Sigmoid colon (tissue), 7 donors: ENCODE data around the gene NR1I3. TPM values are rescaled to one million over a fixed set of nuclear protein-coding genes. Genes with fewer than 3 reads are reported as not detected.

Experiments used
- DNase-seq: peaks from one replicate; pipeline ENCODE4 v3.0.0-alpha.2; 2019
- H3K27ac ChIP-seq, 4 donors: fragments of 200-600 bp; sonication (generic); one replicate each; pipeline ENCODE4 v1.5.1; 2016 to 2019; ENCODE audit warnings: mild to moderate bottlenecking in 1 of 4
- H3K27me3 ChIP-seq, 3 donors: fragments of 200-600 bp; sonication (generic); one replicate each; pipeline ENCODE4 v1.5.1; 2019; ENCODE audit warnings: mild to moderate bottlenecking in 1 of 3
- H3K36me3 ChIP-seq, 4 donors: fragments of 200-600 bp; sonication (generic); one replicate each; pipeline ENCODE4 v1.5.1; 2016 to 2019
- H3K4me1 ChIP-seq, 4 donors: fragments of 200-600 bp; sonication (generic); one replicate each; pipeline ENCODE4 v1.5.1; 2017 to 2019
- H3K4me3 ChIP-seq, 4 donors: fragments of 200-600 bp; sonication (generic); one replicate each; pipeline ENCODE4 v1.5.1; 2017 to 2019; ENCODE audit warnings: mild to moderate bottlenecking in 2 of 4, moderate library complexity in 1 of 4
- H3K9me3 ChIP-seq, 4 donors: fragments of 200-600 bp in 3 of 4; sonication (generic) in 3 of 4; one replicate each; pipeline versions ENCODE4 v1.5.1 to v1.6.1; 2013 to 2019
- CTCF ChIP-seq, 4 experiments: fragments of 450-650 bp in 3 of 4; fragments of 200-600 bp in 1 of 4; IDR thresholded peaks; one replicate each; pipeline ENCODE4 v1.5.1; 2016 to 2019; ENCODE audit warnings: antibody characterized with exemption in 4 of 4, mild to moderate bottlenecking in 3 of 4, moderate library complexity in 2 of 4
- EP300 ChIP-seq, 4 donors: sonication (generic); formaldehyde crosslinking; IDR thresholded peaks; one replicate each; pipeline ENCODE4 v1.6.1; 2017; ENCODE audit warnings: antibody characterized with exemption in 4 of 4
- POLR2A ChIP-seq, 2 donors: fragments of 450-650 bp; IDR thresholded peaks; one replicate each; pipeline ENCODE4 v1.6.1; 2016; ENCODE audit warnings: antibody characterized with exemption in 2 of 2, mild to moderate bottlenecking in 2 of 2, moderate library complexity in 2 of 2
- POLR2AphosphoS5 ChIP-seq, 4 donors: sonication (generic); formaldehyde crosslinking; IDR thresholded peaks; one replicate each; pipeline ENCODE4 v1.6.1; 2017; ENCODE audit warnings: antibody characterized with exemption in 4 of 4
- WGBS, 2 donors: extraction: QIAGEN DNeasy Blood & Tissue Kit; methylation state at CpG; one replicate each; pipeline ENCODE4 v1.1.7; 2013; 5-methylcytosine and 5-hydroxymethylcytosine counted together
- intact Hi-C: fragments of 100-400 bp; cut with DNase I; formaldehyde crosslinking; loops from one replicate; pipeline ENCODE4 v1.15.1; 2023
- polyA plus RNA-seq, 3 donors: library from polyadenylated mRNA; stranded (reverse); fragments of 200-250 nt; gene quantifications; one replicate each; pipeline ENCODE4 v1.2.3, GENCODE V29; 2013
- total RNA-seq, 4 donors: library from RNA; depleted of rRNA; stranded (reverse); fragments of >200 nt; gene quantifications; one replicate each; pipeline ENCODE4 v1.1.0, GENCODE V29; 2016
- donor health status: healthy with polysubstance abuse.
- donor health status: Bipolar disorder and iron deficiency.
- donor health status: healthy.

NR1I3 gene
- total and polyA plus RNA-seq, 7 donors = 0.13 TPM; not detected in 6

GRCh38 chr1:161192476-161193465, 45.2 kb downstream of the NR1I3 start:
- Histone ChIP-seq H3K9me3 (no peaks in the 10 kb centered on the region), H3K4me3 (no peak overlapping the region), H3K27me3 (no peaks in the 10 kb centered on the region), H3K27ac (peak overlapping the region in 3 of 4 donors; percentile 1 to 15 (median 1)), H3K4me1 (peaks cover 0 to 38% (median 21%) of the 10 kb centered on the region in 4 donors), H3K36me3 (peaks cover 0 to 15% (median 0%) of the 10 kb centered on the region in 4 donors)
- peak; percentile 85 for DNase-seq
- WGBS, 2 donors = 57 to 64% methylated on average over 15 of the region's 15 CpGs
- no peak for TF ChIP-seq EP300 (IDR thresholded peaks at IDR 0.05)
- peak in 1 of 4 donors; percentile 15 for TF ChIP-seq POLR2AphosphoS5 (IDR thresholded peaks at IDR 0.05)
- TF ChIP-seq CTCF (IDR thresholded peaks at IDR 0.05) = peak; percentile 61 to 85 (median 73)
- no peak for TF ChIP-seq POLR2A (IDR thresholded peaks at IDR 0.05)
- intact Hi-C loops = no loop called here

DNA sequence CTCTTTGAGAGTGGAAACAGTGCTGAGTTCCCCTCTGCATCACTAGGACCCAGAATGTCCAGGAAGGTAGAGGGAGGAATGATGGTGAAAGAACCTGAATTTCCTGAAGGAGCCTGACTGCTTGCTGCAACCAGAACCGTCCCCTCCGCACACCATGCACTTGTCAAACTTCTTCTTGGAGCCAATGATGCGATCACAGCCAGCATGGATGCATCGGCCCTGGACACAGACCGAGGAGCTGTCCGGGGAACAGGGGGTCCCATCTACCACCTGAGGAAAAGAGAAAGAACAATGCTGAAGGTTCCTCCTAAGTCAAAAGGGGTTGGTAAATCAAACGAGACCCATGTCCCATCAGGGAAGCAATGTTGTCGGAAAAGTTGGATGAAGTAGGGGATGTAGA, 46.0 kb downstream of the NR1I3 start:
- Histone ChIP-seq H3K4me3 (no peak overlapping the region), H3K9me3 (no peaks in the 10 kb centered on the region), H3K4me1 (peaks cover 0 to 30% (median 14%) of the 10 kb centered on the region in 4 donors), H3K27me3 (no peaks in the 10 kb centered on the region), H3K36me3 (peaks cover 0 to 15% (median 0%) of the 10 kb centered on the region in 4 donors), H3K27ac (no peak overlapping the region)
- TF ChIP-seq POLR2A (IDR thresholded peaks at IDR 0.05) (no peak), EP300 (IDR thresholded peaks at IDR 0.05) (no peak), CTCF (IDR thresholded peaks at IDR 0.05) (no peak), POLR2AphosphoS5 (IDR thresholded peaks at IDR 0.05) (no peak)
- intact Hi-C loops = no loop called here
- no peak for DNase-seq
- WGBS, 2 donors = 67 to 80% methylated on average over 8 of the region's 8 CpGs

DNA sequence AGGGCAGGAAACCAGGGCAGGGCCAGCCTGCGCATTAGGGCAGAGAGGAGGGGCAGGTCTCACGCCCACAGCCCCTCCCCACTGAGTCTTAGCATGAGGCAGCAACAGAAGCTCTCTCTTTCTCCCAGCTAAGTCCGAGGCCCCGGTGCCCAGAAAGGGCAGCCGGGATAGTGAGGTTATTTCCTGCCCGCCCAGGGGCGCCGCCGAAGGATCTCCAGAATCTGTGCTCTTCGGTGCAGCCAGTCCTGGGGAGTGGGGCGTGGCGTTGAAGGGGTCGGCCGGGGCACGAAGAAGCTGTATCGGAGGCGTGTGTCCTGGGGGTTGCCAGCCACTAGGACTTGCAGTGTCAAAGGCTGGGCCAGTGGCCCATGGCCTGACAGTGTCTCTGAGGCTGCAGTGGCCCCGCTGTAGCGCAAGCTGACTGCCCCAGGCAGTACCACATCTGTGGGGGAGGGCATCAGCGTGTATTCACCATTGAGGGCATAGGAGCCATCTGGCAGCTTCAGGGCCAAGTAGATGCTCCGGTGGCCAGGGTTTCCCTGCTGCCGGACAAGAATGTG, 47.0 kb downstream of the NR1I3 start:
- intact Hi-C loops = no loop called here
- no peak for TF ChIP-seq CTCF (IDR thresholded peaks at IDR 0.05)
- TF ChIP-seq EP300 (IDR thresholded peaks at IDR 0.05) = no peak
- TF ChIP-seq POLR2AphosphoS5 (IDR thresholded peaks at IDR 0.05) = no peak
- no peak for TF ChIP-seq POLR2A (IDR thresholded peaks at IDR 0.05)
- H3K27ac ChIP-seq = no peak overlapping the region
- WGBS, 2 donors = 58 to 69% methylated on average over 22 of the region's 22 CpGs
- H3K27me3 ChIP-seq = no peaks in the 10 kb centered on the region
- peaks cover 0 to 15% (median 0%) of the 10 kb centered on the region in 4 donors for H3K36me3 ChIP-seq
- DNase-seq = no peak
- peaks cover 0 to 21% (median 5%) of the 10 kb centered on the region in 4 donors for H3K4me1 ChIP-seq
- H3K9me3 ChIP-seq = no peaks in the 10 kb centered on the region
- no peak overlapping the region for H3K4me3 ChIP-seq

DNA sequence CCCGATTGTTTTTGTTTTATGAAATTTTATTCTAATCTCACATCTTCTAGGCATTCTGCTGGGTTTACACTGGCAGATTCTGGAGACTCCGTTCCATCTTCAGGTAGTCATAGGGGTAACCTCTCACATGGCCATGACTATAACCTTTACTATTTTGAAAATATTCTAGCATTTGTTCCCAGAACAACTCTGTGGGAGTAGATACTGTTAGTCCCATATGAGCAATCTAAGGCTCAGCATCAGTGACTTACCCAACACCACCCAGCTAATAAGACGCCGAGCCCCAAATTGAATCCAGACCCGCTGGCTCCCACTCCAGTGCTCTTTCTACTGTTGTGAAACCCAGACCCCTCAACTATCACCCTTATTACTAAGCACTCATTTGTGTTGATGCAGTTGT, 49.0 kb downstream of the NR1I3 start:
- H3K27me3 ChIP-seq = no peaks in the 10 kb centered on the region
- 94 to 95% methylated on average over 5 of the region's 5 CpGs for WGBS, 2 donors
- peaks cover 0 to 10% (median 4%) of the 10 kb centered on the region in 4 donors for H3K4me1 ChIP-seq
- H3K27ac ChIP-seq = no peak overlapping the region
- DNase-seq = no peak
- no peaks in the 10 kb centered on the region for H3K9me3 ChIP-seq
- TF ChIP-seq EP300 (IDR thresholded peaks at IDR 0.05) (no peak), CTCF (IDR thresholded peaks at IDR 0.05) (no peak), POLR2AphosphoS5 (IDR thresholded peaks at IDR 0.05) (no peak), POLR2A (IDR thresholded peaks at IDR 0.05) (no peak)
- no peak overlapping the region for H3K4me3 ChIP-seq
- intact Hi-C loops = no loop called here
- peaks cover 0 to 15% (median 0%) of the 10 kb centered on the region in 4 donors for H3K36me3 ChIP-seq
